GM12874 (cell line): ENCODE measurements around the gene FAM234B.

Experiments
- TF ChIP-seq, protein P1 (sequence below): IDR thresholded peaks from 2 replicates; pipeline ENCODE4 v1.5.1; 2011; ENCODE audit warnings: low read depth, mild to moderate bottlenecking, control low read depth, low read length, moderate library complexity; ENCODE audit not compliant: insufficient read depth

Gene FAM234B, protein sequence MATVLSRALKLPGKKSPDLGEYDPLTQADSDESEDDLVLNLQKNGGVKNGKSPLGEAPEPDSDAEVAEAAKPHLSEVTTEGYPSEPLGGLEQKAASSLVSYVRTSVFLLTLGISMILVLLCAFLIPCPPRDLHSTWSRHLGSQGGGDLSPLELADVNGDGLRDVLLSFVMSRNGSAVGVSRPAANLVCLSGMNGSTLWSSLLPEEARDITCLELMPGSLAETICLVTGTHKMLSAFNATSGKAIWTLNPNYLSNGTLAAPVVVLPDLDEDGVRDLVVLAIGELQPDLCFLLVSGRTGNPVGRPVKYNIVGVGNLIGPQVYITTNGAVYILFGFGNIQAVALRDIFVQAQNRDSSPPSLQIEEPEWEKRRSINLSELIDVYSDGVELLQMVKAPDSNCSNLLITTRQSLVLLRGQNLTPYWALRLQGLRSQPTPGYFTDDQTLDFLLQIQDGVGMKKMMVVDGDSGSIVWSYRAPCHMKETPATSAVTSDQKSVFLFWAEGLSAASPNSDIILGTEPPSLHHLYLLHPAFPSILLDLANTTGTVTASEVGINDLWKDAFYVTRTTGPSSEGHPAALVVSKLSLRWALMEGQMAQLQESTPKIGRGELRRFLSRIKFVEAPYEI

DNA sequence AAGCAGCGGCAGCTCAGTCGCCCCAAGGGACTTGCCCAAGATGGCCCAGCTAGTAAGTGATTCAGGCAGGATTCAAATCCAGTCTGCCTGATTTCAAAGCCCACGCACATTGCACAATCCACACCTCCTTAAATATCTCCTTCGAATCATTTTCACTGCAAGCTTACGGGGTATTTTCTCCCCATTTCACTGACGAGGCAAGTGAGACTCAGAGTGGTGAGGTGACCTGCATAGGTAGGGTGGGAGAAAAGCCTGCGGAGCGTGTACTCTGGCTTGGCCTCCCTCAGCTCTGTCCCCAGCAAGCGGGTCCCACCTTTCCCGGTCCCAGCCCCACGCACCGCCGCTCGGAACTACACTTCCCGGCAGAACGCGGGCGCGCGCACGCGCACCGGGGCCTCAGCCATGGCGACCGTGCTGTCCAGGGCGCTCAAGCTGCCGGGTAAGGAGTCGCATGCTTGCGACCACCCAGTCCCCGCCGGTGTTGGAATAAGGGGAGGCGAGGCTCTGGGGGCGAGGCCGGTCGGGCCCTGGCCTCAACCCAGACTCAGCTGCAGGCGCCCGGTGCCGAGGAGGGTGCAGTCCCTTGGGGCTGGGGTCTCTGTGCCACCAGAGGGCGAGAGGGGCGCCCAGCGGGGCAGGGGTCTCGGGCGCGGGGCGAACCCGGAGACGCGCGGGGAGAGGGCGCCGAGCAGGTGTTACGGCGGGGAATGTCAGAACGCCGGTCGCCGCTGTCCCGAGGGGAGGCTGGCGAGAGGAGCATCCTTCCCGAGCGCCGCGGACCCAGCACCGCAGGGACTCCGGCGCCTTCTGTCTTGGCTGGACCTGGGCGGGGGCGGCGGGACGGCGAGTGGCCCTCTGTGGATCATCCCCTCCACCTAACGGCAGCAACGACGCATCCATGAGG, at the start of gene FAM234B:
Gene FAM234B (plus strand): TSS at position 380 of the 904 bp plus-strand sequence. CDS start 23 bp downstream, at position 403.
- TF ChIP-seq, protein P1, sequence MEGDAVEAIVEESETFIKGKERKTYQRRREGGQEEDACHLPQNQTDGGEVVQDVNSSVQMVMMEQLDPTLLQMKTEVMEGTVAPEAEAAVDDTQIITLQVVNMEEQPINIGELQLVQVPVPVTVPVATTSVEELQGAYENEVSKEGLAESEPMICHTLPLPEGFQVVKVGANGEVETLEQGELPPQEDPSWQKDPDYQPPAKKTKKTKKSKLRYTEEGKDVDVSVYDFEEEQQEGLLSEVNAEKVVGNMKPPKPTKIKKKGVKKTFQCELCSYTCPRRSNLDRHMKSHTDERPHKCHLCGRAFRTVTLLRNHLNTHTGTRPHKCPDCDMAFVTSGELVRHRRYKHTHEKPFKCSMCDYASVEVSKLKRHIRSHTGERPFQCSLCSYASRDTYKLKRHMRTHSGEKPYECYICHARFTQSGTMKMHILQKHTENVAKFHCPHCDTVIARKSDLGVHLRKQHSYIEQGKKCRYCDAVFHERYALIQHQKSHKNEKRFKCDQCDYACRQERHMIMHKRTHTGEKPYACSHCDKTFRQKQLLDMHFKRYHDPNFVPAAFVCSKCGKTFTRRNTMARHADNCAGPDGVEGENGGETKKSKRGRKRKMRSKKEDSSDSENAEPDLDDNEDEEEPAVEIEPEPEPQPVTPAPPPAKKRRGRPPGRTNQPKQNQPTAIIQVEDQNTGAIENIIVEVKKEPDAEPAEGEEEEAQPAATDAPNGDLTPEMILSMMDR, result peak; percentile 27; the same call in 1 of the 2 replicates

DNA sequence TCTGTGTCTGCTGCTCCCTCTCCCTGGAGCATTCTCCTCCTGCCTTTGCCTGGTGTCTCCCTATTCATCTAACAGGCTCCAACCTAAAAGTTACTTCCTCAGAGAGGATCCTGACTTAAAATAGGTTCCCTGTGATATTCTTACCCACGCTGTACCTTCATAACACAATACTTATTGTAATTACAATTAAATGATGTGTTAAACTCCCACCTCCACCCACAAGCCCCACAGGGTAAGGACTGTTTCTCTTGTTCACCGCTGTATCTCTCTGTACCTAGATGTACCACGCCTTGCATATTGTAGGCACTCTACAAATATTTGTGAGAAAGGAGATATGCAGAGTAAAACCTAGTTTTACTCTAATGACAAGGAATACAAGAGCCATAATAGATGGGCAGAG, 49.1 kb upstream of the FAM234B start:
- TF ChIP-seq, protein P1, result no peak

DNA sequence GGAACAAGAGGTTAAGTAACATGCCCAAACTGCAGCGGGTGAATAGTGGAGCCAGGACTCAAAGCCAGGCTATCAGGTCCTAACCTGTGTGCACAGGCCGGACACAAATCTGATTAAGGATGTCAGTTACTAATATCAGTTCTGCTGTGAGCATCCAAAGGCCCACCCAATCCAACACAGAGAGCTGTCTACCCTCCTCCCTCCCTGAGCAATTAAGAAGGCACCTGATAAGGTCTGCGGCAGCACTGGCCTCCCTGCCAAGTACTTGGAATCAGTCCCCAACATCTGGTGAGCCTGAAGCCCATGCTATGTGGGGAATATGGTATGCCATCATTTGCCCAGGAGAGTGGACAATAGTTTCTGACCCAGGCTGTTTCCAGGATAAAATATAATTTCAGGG, 48.0 kb upstream of the FAM234B start:
- TF ChIP-seq, protein P1, result no peak

DNA sequence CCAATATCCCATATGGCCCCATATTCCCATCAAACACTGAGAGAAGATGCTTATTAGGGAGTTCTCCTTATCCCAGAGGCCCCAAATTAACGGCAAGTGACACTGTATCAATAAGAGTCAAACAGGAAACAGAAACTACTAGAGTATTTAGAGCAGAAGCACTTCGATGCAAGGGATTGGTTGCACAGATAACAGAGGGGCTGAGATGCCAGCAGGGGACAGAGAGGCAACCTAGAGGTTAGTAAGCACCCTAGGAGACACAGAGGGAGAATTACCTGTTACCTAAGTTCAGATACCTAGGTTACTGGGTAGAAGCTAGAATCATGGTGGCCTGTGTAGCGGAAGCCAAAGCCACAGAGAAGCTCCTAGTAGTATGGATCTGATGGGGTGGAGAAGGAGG, 47.0 kb upstream of the FAM234B start:
- TF ChIP-seq, protein P1, result no peak

DNA sequence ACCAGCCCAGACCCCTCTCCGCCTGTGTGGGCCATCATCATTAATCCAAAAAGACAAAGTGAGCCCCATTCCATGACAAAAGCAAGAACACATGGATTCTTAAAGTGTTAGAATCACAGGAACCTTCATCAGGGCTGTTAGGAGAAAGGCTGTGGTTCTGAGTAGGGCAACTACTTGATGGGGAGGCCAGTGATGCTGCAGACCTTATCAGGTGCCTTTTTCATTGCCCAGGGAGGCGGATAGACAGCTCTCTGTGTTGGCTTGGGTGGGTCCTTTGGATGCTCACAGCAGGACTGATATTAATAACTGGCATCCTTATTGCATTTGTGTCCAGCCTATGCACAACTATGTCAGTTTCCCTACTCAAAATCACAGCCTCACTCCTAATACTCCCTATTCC, 46.4 kb upstream of the FAM234B start:
- TF ChIP-seq, protein P1, result no peak

DNA sequence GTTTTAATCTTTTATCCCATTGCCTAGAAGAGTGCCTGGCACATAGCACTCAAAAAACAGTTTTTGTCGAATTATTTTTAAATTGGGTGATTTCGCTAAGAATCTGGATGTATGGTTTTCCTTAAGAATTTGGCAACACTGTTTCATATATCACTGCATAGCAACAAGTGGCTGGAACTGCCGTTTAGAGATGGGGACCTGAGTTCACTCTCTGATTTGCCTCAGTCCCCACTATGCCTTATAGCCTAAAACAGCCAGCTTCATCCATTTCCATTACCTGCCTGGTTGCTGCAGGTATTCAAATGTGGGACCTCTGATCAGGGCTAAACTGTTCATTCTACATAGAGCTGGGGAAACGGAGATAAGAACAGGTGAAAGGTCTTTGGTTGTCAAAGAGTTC, 45.9 kb upstream of the FAM234B start:
- TF ChIP-seq, protein P1, result no peak

DNA sequence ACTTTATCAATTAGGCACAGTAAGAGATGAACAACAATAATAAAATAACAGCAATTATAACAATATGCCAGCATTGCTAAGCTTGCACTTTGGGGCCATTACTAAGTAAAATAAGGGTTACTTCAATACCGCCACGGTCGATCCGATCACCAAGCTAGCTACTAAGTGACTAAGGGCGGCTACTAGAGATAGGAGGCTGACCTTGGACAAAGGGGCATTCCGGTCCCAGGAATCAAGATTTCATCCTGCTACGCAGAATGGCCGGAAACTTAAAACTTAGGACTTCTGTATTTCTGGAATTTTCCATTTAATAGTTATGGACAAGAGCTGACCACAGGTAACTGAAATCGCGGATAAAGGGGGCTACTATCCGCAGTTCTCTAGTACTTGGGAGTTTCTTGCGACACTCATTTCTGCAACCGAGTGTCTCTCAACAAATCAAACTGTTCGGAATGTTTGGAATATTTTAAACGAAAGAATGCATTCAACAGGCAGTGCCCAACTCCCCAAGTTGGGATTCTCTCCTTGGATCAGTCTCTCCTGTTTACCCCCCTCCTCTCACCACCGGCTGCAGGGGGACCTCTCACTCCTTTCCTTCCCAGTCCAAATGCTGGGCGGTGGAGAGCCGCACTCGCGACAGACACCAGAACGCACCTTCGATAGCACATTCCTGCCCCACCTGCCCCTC, 44.8 kb upstream of the FAM234B start:
- TF ChIP-seq, protein P1, result no peak
